Measurements from ENCODE around the gene PRR12.

Gene PRR12

GRCh38 chr19:49614096-49614833, 23.3 kb downstream of the PRR12 start:
- Histone ChIP-seq H3K9ac (ENCODE audit: low read length) (no peak overlapping the region), H3K9me3 (replicated peaks; ENCODE audit: insufficient read depth, low read length) (no peaks in the 10 kb centered on the region), H3K27me3 (replicated peaks; ENCODE audit: insufficient read depth, low read length) (no peaks in the 10 kb centered on the region), H4K20me1 (ENCODE audit: insufficient read depth, low read length) (no peaks in the 10 kb centered on the region), H2AFZ (ENCODE audit: low read length) (no peak overlapping the region), H3K4me2 (ENCODE audit: low read depth, low read length) (no peak overlapping the region), H3K9me2 (replicated peaks; ENCODE audit: insufficient read depth, low read length) (no peaks in the 10 kb centered on the region), H3K79me2 (ENCODE audit: low read length) (peaks cover 28% of the 10 kb centered on the region), H3K36me3 (replicated peaks; ENCODE audit: insufficient read depth, low read length) (no peaks in the 10 kb centered on the region), H3K27ac (ENCODE audit: low read length) (no peak overlapping the region), H3K4me3 (ENCODE audit: low read length) (no peak overlapping the region), H3F3A (ENCODE audit: insufficient read depth, low read length) (no peaks in the 10 kb centered on the region), H3K4me1 (ENCODE audit: low read length) (no peaks in the 10 kb centered on the region)
- TF ChIP-seq CTCF (IDR thresholded peaks at IDR 0.05; ENCODE audit: low read length) (no peak), EZH2 (optimal IDR thresholded peaks at IDR 0.05; ENCODE audit: low read depth, low read length) (no peak), EZH2phosphoT487 (IDR thresholded peaks at IDR 0.05; ENCODE audit: low read length) (no peak)
- DNase-seq, result no peak

GRCh38 chr19:49615861-49616260, 24.9 kb downstream of the PRR12 start:
- Histone ChIP-seq H3F3A (ENCODE audit: insufficient read depth, low read length) (no peaks in the 10 kb centered on the region), H4K20me1 (ENCODE audit: insufficient read depth, low read length) (no peaks in the 10 kb centered on the region), H3K79me2 (ENCODE audit: low read length) (peaks cover 24% of the 10 kb centered on the region), H3K4me1 (ENCODE audit: low read length) (no peaks in the 10 kb centered on the region), H3K27me3 (replicated peaks; ENCODE audit: insufficient read depth, low read length) (no peaks in the 10 kb centered on the region), H3K9me3 (replicated peaks; ENCODE audit: insufficient read depth, low read length) (no peaks in the 10 kb centered on the region), H3K36me3 (replicated peaks; ENCODE audit: insufficient read depth, low read length) (no peaks in the 10 kb centered on the region), H2AFZ (ENCODE audit: low read length) (no peak overlapping the region), H3K4me3 (ENCODE audit: low read length) (no peak overlapping the region), H3K27ac (ENCODE audit: low read length) (no peak overlapping the region), H3K9me2 (replicated peaks; ENCODE audit: insufficient read depth, low read length) (no peaks in the 10 kb centered on the region), H3K4me2 (ENCODE audit: low read depth, low read length) (no peak overlapping the region), H3K9ac (ENCODE audit: low read length) (no peak overlapping the region)
- no peak for TF ChIP-seq EZH2phosphoT487 (IDR thresholded peaks at IDR 0.05; ENCODE audit: low read length)
- TF ChIP-seq EZH2 (optimal IDR thresholded peaks at IDR 0.05; ENCODE audit: low read depth, low read length), result no peak
- no peak for TF ChIP-seq CTCF (IDR thresholded peaks at IDR 0.05; ENCODE audit: low read length)
- DNase-seq, result no peak

- H3K9me3 ChIP-seq (replicated peaks; ENCODE audit: insufficient read depth, low read length), result no peaks in the 10 kb centered on the region
Measured at GRCh38 chr19:49616532-49616931, 25.6 kb downstream of the PRR12 start.

More at GRCh38 chr19:49616532-49616931, 25.6 kb downstream of the PRR12 start:
- H4K20me1 ChIP-seq (ENCODE audit: insufficient read depth, low read length), result no peaks in the 10 kb centered on the region
- H3K4me2 ChIP-seq (ENCODE audit: low read depth, low read length), result no peak overlapping the region
- TF ChIP-seq CTCF (IDR thresholded peaks at IDR 0.05; ENCODE audit: low read length), result no peak
- TF ChIP-seq EZH2 (optimal IDR thresholded peaks at IDR 0.05; ENCODE audit: low read depth, low read length), result no peak
- no peak for TF ChIP-seq EZH2phosphoT487 (IDR thresholded peaks at IDR 0.05; ENCODE audit: low read length)
- no peaks in the 10 kb centered on the region for H3K36me3 ChIP-seq (replicated peaks; ENCODE audit: insufficient read depth, low read length)
- no peaks in the 10 kb centered on the region for H3F3A ChIP-seq (ENCODE audit: insufficient read depth, low read length)
- DNase-seq, result no peak
- H3K9me2 ChIP-seq (replicated peaks; ENCODE audit: insufficient read depth, low read length), result no peaks in the 10 kb centered on the region
- H3K27me3 ChIP-seq (replicated peaks; ENCODE audit: insufficient read depth, low read length), result no peaks in the 10 kb centered on the region
- no peak overlapping the region for H2AFZ ChIP-seq (ENCODE audit: low read length)
- no peak overlapping the region for H3K4me3 ChIP-seq (ENCODE audit: low read length)
- no peak overlapping the region for H3K27ac ChIP-seq (ENCODE audit: low read length)
- H3K4me1 ChIP-seq (ENCODE audit: low read length), result no peaks in the 10 kb centered on the region
- H3K9ac ChIP-seq (ENCODE audit: low read length), result no peak overlapping the region
- peaks cover 19% of the 10 kb centered on the region for H3K79me2 ChIP-seq (ENCODE audit: low read length)
